CD4-positive, CD25-positive, alpha-beta regulatory T cell (primary cell): Measurements from ENCODE around the gene DNALI1. TPM values are rescaled to one million over a fixed set of nuclear protein-coding genes. Genes with fewer than 3 reads are reported as not detected.

Experiments used
- ATAC-seq, 2 donors: fragments of 150-1000 bp; cut with Tn5 transposase; one replicate each; pipeline ENCODE4 v1.10.0; 2021; ENCODE audit warnings: low read depth in 2 of 2, moderate number of reproducible peaks in 2 of 2, moderate library complexity in 1 of 2
- DNase-seq, 3 donors: peaks; one replicate each; pipeline versions ENCODE4 v3.0.0 to v3.0.0-alpha.2; 2012 to 2022; ENCODE audit warnings: mixed read lengths in 1 of 3
- H3K27ac ChIP-seq: one replicate; pipeline ENCODE4 v1.7.0; 2013; ENCODE audit warnings: mild to moderate bottlenecking, low read length; ENCODE audit not compliant: insufficient read depth, poor library complexity, severe bottlenecking
- H3K27me3 ChIP-seq: one replicate; pipeline ENCODE4 v1.7.0; 2013; ENCODE audit warnings: low read length; ENCODE audit not compliant: control insufficient read depth, insufficient read depth
- H3K36me3 ChIP-seq: one replicate; pipeline ENCODE4 v1.7.0; 2013; ENCODE audit warnings: mild to moderate bottlenecking, low read length, moderate library complexity; ENCODE audit not compliant: control insufficient read depth, insufficient read depth
- H3K4me1 ChIP-seq: 2 replicates; pipeline ENCODE4 v1.7.0; 2013; ENCODE audit warnings: mild to moderate bottlenecking, low read length; ENCODE audit not compliant: insufficient read depth, control insufficient read depth, poor library complexity, severe bottlenecking
- H3K4me3 ChIP-seq: one replicate; pipeline ENCODE4 v1.7.0; 2013; ENCODE audit warnings: low read depth, mild to moderate bottlenecking, low read length, moderate library complexity
- H3K9me3 ChIP-seq, 2 experiments: 1 replicate in 1 of 2; 2 replicates in 1 of 2; pipeline ENCODE4 v1.7.0; 2013; ENCODE audit warnings: low read length in 2 of 2, mild to moderate bottlenecking in 1 of 2, moderate library complexity in 1 of 2; ENCODE audit not compliant: control insufficient read depth in 2 of 2
- H3K27ac Mint-ChIP-seq, 3 donors: one replicate each; pipeline ENCODE4 v1.8.0; 2020 to 2022; ENCODE audit warnings: mild to moderate bottlenecking in 3 of 3, mixed read lengths in 3 of 3, moderate library complexity in 2 of 3
- H3K27me3 Mint-ChIP-seq: one replicate; pipeline ENCODE4 v1.8.0; 2022; ENCODE audit warnings: mild to moderate bottlenecking, mixed read lengths
- H3K36me3 Mint-ChIP-seq: one replicate; pipeline ENCODE4 v1.8.0; 2020; ENCODE audit warnings: mixed read lengths
- H3K4me1 Mint-ChIP-seq, 4 donors: one replicate each; pipeline ENCODE4 v1.8.0; 2020 to 2022; ENCODE audit warnings: mixed read lengths in 4 of 4, mild to moderate bottlenecking in 1 of 4
- H3K4me3 Mint-ChIP-seq, 4 donors: one replicate each; pipeline ENCODE4 v1.8.0; 2020 to 2022; ENCODE audit warnings: mild to moderate bottlenecking in 4 of 4, mixed read lengths in 4 of 4, moderate library complexity in 3 of 4
- H3K9me3 Mint-ChIP-seq, 7 donors: one replicate each; pipeline ENCODE4 v1.8.0; 2020 to 2022; ENCODE audit warnings: mixed read lengths in 7 of 7, mild to moderate bottlenecking in 3 of 7, moderate library complexity in 2 of 7
- polyA plus RNA-seq, 4 donors: library from polyadenylated mRNA; unstranded; fragments of 300-500 nt; fragmentation: Illumina TruSeq; gene quantifications; one replicate each; pipeline ENCODE4 v1.2.3, GENCODE V29; 2021
- total RNA-seq: library from RNA; stranded (reverse); gene quantifications from one replicate; pipeline ENCODE4 v1.2.3, GENCODE V29; 2022

The DNALI1 gene
- total and polyA plus RNA-seq, 5 donors from 2014 or later: 0.22 to 0.32 (median 0.25) TPM; not detected in 2

- Mint-ChIP-seq H3K27me3 (peaks cover 10% of the 10 kb centered on the region), H3K4me3 (peak within 1 kb of the TSS; percentile 99 to 100 (median 99)), H3K9me3 (no peaks in the 10 kb centered on the region), H3K27ac (peak within 1 kb of the TSS; percentile 97 to 100 (median 99)), H3K4me1 (peaks cover 17 to 39% (median 30%) of the 10 kb centered on the region in 4 donors), H3K36me3 (peaks cover 16% of the 10 kb centered on the region)
- Histone ChIP-seq H3K27me3 (no peaks in the 10 kb centered on the region), H3K36me3 (peaks cover 24% of the 10 kb centered on the region), H3K9me3 (no peaks in the 10 kb centered on the region), H3K4me1 (peaks cover 21% of the 10 kb centered on the region), H3K27ac (peak within 1 kb of the TSS; percentile 89), H3K4me3 (peak within 1 kb of the TSS; percentile 97)
- ATAC-seq (peak; percentile 98 to 100), DNase-seq (peak; percentile 94 to 97 (median 95))
Observed at GRCh38 chr1:37595440-37596181, 38.9 kb downstream of the DNALI1 start, which contains the start of gene GNL2. Gene GNL2, minus strand, starts transcription at chr1:37595937. Its CDS starts 115 bp downstream, at chr1:37595822.

GRCh38 chr1:37596182-37596667, 39.5 kb downstream of the DNALI1 start:
- H3K27ac ChIP-seq: peak overlapping the region; percentile 89
- Mint-ChIP-seq H3K4me1 (peaks cover 12 to 37% (median 28%) of the 10 kb centered on the region in 4 donors), H3K9me3 (no peaks in the 10 kb centered on the region), H3K27ac (peak overlapping the region; percentile 6 to 100 (median 99)), H3K36me3 (peaks cover 10% of the 10 kb centered on the region), H3K27me3 (peaks cover 13% of the 10 kb centered on the region), H3K4me3 (peak overlapping the region; percentile 99 to 100 (median 99))
- no peak for DNase-seq
- ATAC-seq: no peak
- H3K4me3 ChIP-seq: peak overlapping the region; percentile 82
- H3K9me3 ChIP-seq: no peaks in the 10 kb centered on the region
- peaks cover 18% of the 10 kb centered on the region for H3K36me3 ChIP-seq
- peaks cover 21% of the 10 kb centered on the region for H3K4me1 ChIP-seq
- H3K27me3 ChIP-seq: no peaks in the 10 kb centered on the region

- Mint-ChIP-seq H3K4me3 (no peak overlapping the region), H3K27me3 (peaks cover 28% of the 10 kb centered on the region)
Observed at GRCh38 chr1:37599940-37600339, 43.2 kb downstream of the DNALI1 start.

GRCh38 chr1:37601441-37601840, 44.7 kb downstream of the DNALI1 start:
- Mint-ChIP-seq H3K27me3 (peaks cover 28% of the 10 kb centered on the region), H3K36me3 (no peaks in the 10 kb centered on the region), H3K27ac (no peak overlapping the region), H3K9me3 (peaks cover 0 to 3% (median 0%) of the 10 kb centered on the region in 7 donors), H3K4me1 (peaks cover 0 to 5% (median under 1%) of the 10 kb centered on the region in 4 donors), H3K4me3 (no peak overlapping the region)
- no peak for ATAC-seq
- no peaks in the 10 kb centered on the region for H3K4me1 ChIP-seq
- no peaks in the 10 kb centered on the region for H3K9me3 ChIP-seq
- H3K4me3 ChIP-seq: no peak overlapping the region
- no peaks in the 10 kb centered on the region for H3K36me3 ChIP-seq
- H3K27me3 ChIP-seq: peaks cover 3% of the 10 kb centered on the region
- H3K27ac ChIP-seq: no peak overlapping the region
- no peak for DNase-seq

More at GRCh38 chr1:37599940-37600339, 43.2 kb downstream of the DNALI1 start:
- ATAC-seq (no peak), DNase-seq (no peak)
- peaks cover 7 to 16% (median 12%) of the 10 kb centered on the region in 4 donors for H3K4me1 Mint-ChIP-seq
- no peak overlapping the region for H3K4me3 ChIP-seq
- peaks cover 8% of the 10 kb centered on the region for H3K4me1 ChIP-seq
- H3K27me3 ChIP-seq: peaks cover 3% of the 10 kb centered on the region
- no peak overlapping the region for H3K27ac Mint-ChIP-seq
- peaks cover 0 to 3% (median 0%) of the 10 kb centered on the region in 7 donors for H3K9me3 Mint-ChIP-seq
- H3K36me3 Mint-ChIP-seq: peaks cover 3% of the 10 kb centered on the region
- H3K36me3 ChIP-seq: no peaks in the 10 kb centered on the region
- H3K27ac ChIP-seq: no peak overlapping the region
- H3K9me3 ChIP-seq: no peaks in the 10 kb centered on the region

GRCh38 chr1:37602750-37603694, 46.3 kb downstream of the DNALI1 start:
- H3K4me3 ChIP-seq: no peak overlapping the region
- peak; percentile 12 to 51 (median 47) for DNase-seq
- H3K36me3 Mint-ChIP-seq: no peaks in the 10 kb centered on the region

GRCh38 chr1:37605061-37605650, 48.4 kb downstream of the DNALI1 start:
- H3K9me3 ChIP-seq: no peaks in the 10 kb centered on the region
- peaks cover 5% of the 10 kb centered on the region for H3K27me3 ChIP-seq
- no peaks in the 10 kb centered on the region for H3K4me1 ChIP-seq
- no peaks in the 10 kb centered on the region for H3K36me3 Mint-ChIP-seq
- H3K27ac ChIP-seq: no peak overlapping the region
- DNase-seq: no peak
- H3K27ac Mint-ChIP-seq: no peak overlapping the region
- H3K27me3 Mint-ChIP-seq: peaks cover 23% of the 10 kb centered on the region
- H3K4me1 Mint-ChIP-seq: peaks cover 0 to 5% (median 0%) of the 10 kb centered on the region in 4 donors
- no peak overlapping the region for H3K4me3 ChIP-seq
- no peak overlapping the region for H3K4me3 Mint-ChIP-seq
- H3K36me3 ChIP-seq: no peaks in the 10 kb centered on the region
- H3K9me3 Mint-ChIP-seq: peaks cover 0 to 3% (median 0%) of the 10 kb centered on the region in 7 donors
- ATAC-seq: no peak

More at GRCh38 chr1:37602750-37603694, 46.3 kb downstream of the DNALI1 start:
- ATAC-seq: peak in 1 of 2 donors; percentile 55
- no peak overlapping the region for H3K27ac Mint-ChIP-seq
- no peaks in the 10 kb centered on the region for H3K4me1 ChIP-seq
- H3K9me3 Mint-ChIP-seq: peaks cover 0 to 3% (median 0%) of the 10 kb centered on the region in 7 donors
- H3K27me3 ChIP-seq: peaks cover 5% of the 10 kb centered on the region
- H3K27me3 Mint-ChIP-seq: peaks cover 27% of the 10 kb centered on the region
- no peak overlapping the region for H3K4me3 Mint-ChIP-seq
- no peaks in the 10 kb centered on the region for H3K9me3 ChIP-seq
- H3K27ac ChIP-seq: no peak overlapping the region
- peaks cover 0 to 5% (median 0%) of the 10 kb centered on the region in 4 donors for H3K4me1 Mint-ChIP-seq
- H3K36me3 ChIP-seq: no peaks in the 10 kb centered on the region
